HEK293 (cell line): ENCODE results near the gene CHCHD10.

Source experiments
- CTCF ChIA-PET: fragments of 350-600 bp; formaldehyde crosslinking; extraction: SDS; loops from one replicate; lab custom pipeline; 2021; ENCODE audit warnings: antibody characterized with exemption; lab: Yijun Ruan, JAX
- POLR2A ChIA-PET: fragments of 300-600 bp; formaldehyde crosslinking; extraction: SDS; loops from one replicate; lab custom pipeline; 2020; ENCODE audit warnings: antibody characterized with exemption, inconsistent platforms; lab: Yijun Ruan, JAX
- H3K27ac ChIP-seq: fragments of 200-500 bp; sonication (Bioruptor generic); 2 replicates; pipeline ENCODE4 v1.5.1; 2014; ENCODE audit warnings: low read depth, low read length, control low read depth, inconsistent platforms; ENCODE audit errors: extremely low read depth
- H3K36me3 ChIP-seq, 2 experiments: fragments of 200-500 bp in 1 of 2; sonication (Bioruptor generic) in 1 of 2; 1 replicate in 1 of 2; 2 replicates in 1 of 2; pipeline ENCODE4 v1.5.1; 2014 to 2017; ENCODE audit warnings: inconsistent platforms in 2 of 2, low read length in 2 of 2; ENCODE audit not compliant: control insufficient read depth in 2 of 2, insufficient read depth in 1 of 2
- H3K4me1 ChIP-seq: fragments of 200-500 bp; sonication (Bioruptor generic); 2 replicates; pipeline ENCODE4 v1.5.1; 2014; ENCODE audit warnings: mild to moderate bottlenecking, low read length, inconsistent platforms; ENCODE audit not compliant: control insufficient read depth, insufficient read depth
- H3K4me3 ChIP-seq: 2 replicates; pipeline ENCODE4 v1.5.1; 2011; ENCODE audit warnings: low read depth, mild to moderate bottlenecking, control low read depth, low read length, moderate library complexity
- H3K9me3 ChIP-seq: fragments of 200-500 bp; sonication (Bioruptor generic); 2 replicates; pipeline ENCODE4 v1.5.1; 2014; ENCODE audit warnings: low read depth, low read length, inconsistent platforms; ENCODE audit not compliant: control insufficient read depth, insufficient read depth
- EGR2 ChIP-seq: fragments of 450-650 bp; formaldehyde crosslinking; IDR thresholded peaks from 2 replicates; pipeline ENCODE4 v1.5.1; 2016; ENCODE audit warnings: low read depth, missing biosample characterization, missing genetic modification characterization
- GLI2 ChIP-seq: fragments of 450-650 bp; formaldehyde crosslinking; IDR thresholded peaks from 2 replicates; pipeline ENCODE4; 2017; ENCODE audit warnings: missing biosample characterization, missing genetic modification characterization, low read depth, borderline replicate concordance
- HIC1 ChIP-seq: fragments of 450-650 bp; formaldehyde crosslinking; IDR thresholded peaks from 2 replicates; pipeline ENCODE4 v1.5.1; 2016; ENCODE audit warnings: missing biosample characterization, missing genetic modification characterization
- KLF1 ChIP-seq: fragments of 450-650 bp; formaldehyde crosslinking; IDR thresholded peaks from 2 replicates; pipeline ENCODE4 v1.5.1; 2016; ENCODE audit warnings: missing biosample characterization, missing genetic modification characterization
- OVOL3 ChIP-seq: fragments of 450-650 bp; formaldehyde crosslinking; IDR thresholded peaks from 2 replicates; pipeline ENCODE4 v1.5.1; 2016; ENCODE audit warnings: missing biosample characterization, missing genetic modification characterization
- PRDM4 ChIP-seq: fragments of 450-650 bp; formaldehyde crosslinking; IDR thresholded peaks from 2 replicates; pipeline ENCODE4 v1.5.1; 2017; ENCODE audit warnings: missing biosample characterization, missing genetic modification characterization
- ZBTB6 ChIP-seq: fragments of 450-650 bp; formaldehyde crosslinking; IDR thresholded peaks from 2 replicates; pipeline ENCODE4 v1.5.1; 2017; ENCODE audit warnings: missing biosample characterization, missing genetic modification characterization
- ZFHX2 ChIP-seq: fragments of 450-650 bp; formaldehyde crosslinking; conservative IDR thresholded peaks from 2 replicates; pipeline ENCODE4 v1.5.1; 2016; ENCODE audit warnings: missing biosample characterization, missing genetic modification characterization
- ZNF121 ChIP-seq: fragments of 450-650 bp; formaldehyde crosslinking; IDR thresholded peaks from 2 replicates; pipeline ENCODE4 v1.5.1; 2016; ENCODE audit warnings: missing biosample characterization, missing genetic modification characterization
- ZNF138 ChIP-seq: fragments of 450-650 bp; formaldehyde crosslinking; IDR thresholded peaks from 2 replicates; pipeline ENCODE4 v1.5.1; 2016; ENCODE audit warnings: missing biosample characterization, missing genetic modification characterization, borderline replicate concordance
- ZNF280D ChIP-seq: fragments of 450-650 bp; formaldehyde crosslinking; IDR thresholded peaks from 2 replicates; pipeline ENCODE4 v1.5.1; 2016; ENCODE audit warnings: missing biosample characterization, missing genetic modification characterization
- ZNF335 ChIP-seq: fragments of 450-650 bp; formaldehyde crosslinking; conservative IDR thresholded peaks from 2 replicates; pipeline ENCODE4 v1.5.1; 2016; ENCODE audit warnings: missing biosample characterization, missing genetic modification characterization
- ZNF37A ChIP-seq: fragments of 450-650 bp; IDR thresholded peaks from 2 replicates; pipeline ENCODE4 v1.5.1; 2018; ENCODE audit warnings: missing biosample characterization, missing genetic modification characterization
- ZNF596 ChIP-seq: fragments of 450-650 bp; IDR thresholded peaks from 2 replicates; pipeline ENCODE4 v1.5.0; 2018; ENCODE audit warnings: missing biosample characterization, mild to moderate bottlenecking, missing genetic modification characterization, moderate library complexity
- ZNF677 ChIP-seq: fragments of 450-650 bp; IDR thresholded peaks from 2 replicates; pipeline ENCODE4 v1.5.0; 2018; ENCODE audit warnings: missing biosample characterization, mild to moderate bottlenecking, missing genetic modification characterization, moderate library complexity
- ZNF747 ChIP-seq: fragments of 450-650 bp; formaldehyde crosslinking; IDR thresholded peaks from 2 replicates; pipeline ENCODE4 v1.5.1; 2016; ENCODE audit warnings: missing biosample characterization, missing genetic modification characterization

Gene CHCHD10

GRCh38 chr22:23800297-23801237, 32.8 kb upstream of the CHCHD10 start:
- ChIA-PET CTCF (no interaction called here), POLR2A (no interaction called here)
- Histone ChIP-seq H3K36me3 (peaks cover 58 to 88% of the 10 kb centered on the region in 2 experiments), H3K9me3 (no peaks in the 10 kb centered on the region), H3K27ac (no peak overlapping the region), H3K4me3 (no peak overlapping the region), H3K4me1 (no peaks in the 10 kb centered on the region)
- no peak for TF ChIP-seq ZNF335 (tag by site-specific recombination)
- TF ChIP-seq KLF1 (tag by site-specific recombination) = no peak
- no peak for TF ChIP-seq GLI2 (tag by site-specific recombination)
- no peak for TF ChIP-seq OVOL3 (tag by site-specific recombination)
- no peak for TF ChIP-seq EGR2 (tag by site-specific recombination)
- TF ChIP-seq ZNF677 (tag by site-specific recombination) = no peak
- TF ChIP-seq ZNF121 (tag by site-specific recombination) = no peak
- no peak for TF ChIP-seq ZFHX2 (tag by site-specific recombination)
- no peak for TF ChIP-seq ZNF138 (tag by site-specific recombination)
- no peak for TF ChIP-seq ZNF280D
- TF ChIP-seq ZBTB6 (tag by site-specific recombination) = no peak

- Histone ChIP-seq H3K27ac (no peak overlapping the region), H3K9me3 (no peaks in the 10 kb centered on the region), H3K36me3 (peaks cover 65 to 87% of the 10 kb centered on the region in 2 experiments)
- no peak for TF ChIP-seq HIC1 (tag by site-specific recombination)
- TF ChIP-seq ZNF596 (tag by site-specific recombination) = no peak
- TF ChIP-seq ZNF37A = no peak
- peak; percentile 48; the same call in 1 of the 2 replicates for TF ChIP-seq PRDM4
- TF ChIP-seq ZNF747 = no peak
- TF ChIP-seq, all 188 proteins: peak for 1
- no peaks in the 10 kb centered on the region for H3K4me1 ChIP-seq
- ChIA-PET POLR2A (interaction anchor here (0.6 kb wide), 1 partner anchor 30 kb away, joined by 5 read pairs; no protein-coding TSS in a partner anchor), CTCF (no interaction called here)
- H3K4me3 ChIP-seq = no peak overlapping the region
Observed at GRCh38 chr22:23796461-23796860, 28.7 kb upstream of the CHCHD10 start.
